Calu3 (cell line): ENCODE results near the gene SCO1. TPM values are rescaled to one million over a fixed set of nuclear protein-coding genes. Genes with fewer than 3 reads are reported as not detected.
A peak's percentile ranks its signal among the peaks of the same experiment; 100 is the strongest.
"Not testable (repeated sequence)": the region's sequence is repeated elsewhere in the genome, so short reads cannot be mapped to it uniquely, and the experiment has no call there.

Source experiments
- BruUV-seq: library from RNA; stranded (reverse); fragments of 400-500 nt; replicated peaks from 2 replicates; lab custom pipeline; 2021; lab: Mats Ljungman, UMichigan
- CTCF ChIA-PET: fragments of 300-600 bp; sonication (Branson Sonifier 250); formaldehyde crosslinking; loops from one replicate; lab custom pipeline; 2022; ENCODE audit warnings: antibody characterized with exemption; lab: Charles Lee
- DNase-seq: peaks from one replicate; pipeline ENCODE4 v3.0.0; 2022
- H3K27ac Mint-ChIP-seq: one replicate; pipeline ENCODE4 v1.8.0; 2022; ENCODE audit warnings: mixed read lengths; ENCODE audit not compliant: unreplicated experiment
- H3K27me3 Mint-ChIP-seq: one replicate; pipeline ENCODE4 v1.8.0; 2022; ENCODE audit warnings: mixed read lengths; ENCODE audit not compliant: unreplicated experiment
- H3K36me3 Mint-ChIP-seq: one replicate; pipeline ENCODE4 v1.8.0; 2022; ENCODE audit warnings: mild to moderate bottlenecking, moderate library complexity, mixed read lengths; ENCODE audit not compliant: insufficient read depth, unreplicated experiment
- H3K4me1 Mint-ChIP-seq: one replicate; pipeline ENCODE4 v1.8.0; 2022; ENCODE audit warnings: mild to moderate bottlenecking, low read depth, mixed read lengths; ENCODE audit not compliant: unreplicated experiment
- H3K4me3 Mint-ChIP-seq: one replicate; pipeline ENCODE4 v1.8.0; 2022; ENCODE audit warnings: mild to moderate bottlenecking, low read depth, moderate library complexity, mixed read lengths; ENCODE audit not compliant: unreplicated experiment
- H3K9me3 Mint-ChIP-seq: one replicate; pipeline ENCODE4 v1.8.0; 2022; ENCODE audit warnings: low read depth, mixed read lengths; ENCODE audit not compliant: unreplicated experiment
- intact Hi-C: fragments of 100-400 bp; cut with micrococcal nuclease; formaldehyde crosslinking; loops from one replicate; pipeline ENCODE4 v1.10.0; 2022; ENCODE audit not compliant: unreplicated experiment
- total RNA-seq: library from RNA; stranded (reverse); gene quantifications from 2 replicates; pipeline ENCODE4 v1.2.3, GENCODE V29; 2022
- TF ChIP-seq, protein P1 (sequence below): fragments of 200-600 bp; IDR thresholded peaks from one replicate; pipeline ENCODE4 v1.8.0; 2022; ENCODE audit warnings: antibody characterized with exemption; ENCODE audit not compliant: unreplicated experiment

SCO1 gene
- total RNA-seq, 1 experiment from 2014 or later, result 27.4 TPM

DNA sequence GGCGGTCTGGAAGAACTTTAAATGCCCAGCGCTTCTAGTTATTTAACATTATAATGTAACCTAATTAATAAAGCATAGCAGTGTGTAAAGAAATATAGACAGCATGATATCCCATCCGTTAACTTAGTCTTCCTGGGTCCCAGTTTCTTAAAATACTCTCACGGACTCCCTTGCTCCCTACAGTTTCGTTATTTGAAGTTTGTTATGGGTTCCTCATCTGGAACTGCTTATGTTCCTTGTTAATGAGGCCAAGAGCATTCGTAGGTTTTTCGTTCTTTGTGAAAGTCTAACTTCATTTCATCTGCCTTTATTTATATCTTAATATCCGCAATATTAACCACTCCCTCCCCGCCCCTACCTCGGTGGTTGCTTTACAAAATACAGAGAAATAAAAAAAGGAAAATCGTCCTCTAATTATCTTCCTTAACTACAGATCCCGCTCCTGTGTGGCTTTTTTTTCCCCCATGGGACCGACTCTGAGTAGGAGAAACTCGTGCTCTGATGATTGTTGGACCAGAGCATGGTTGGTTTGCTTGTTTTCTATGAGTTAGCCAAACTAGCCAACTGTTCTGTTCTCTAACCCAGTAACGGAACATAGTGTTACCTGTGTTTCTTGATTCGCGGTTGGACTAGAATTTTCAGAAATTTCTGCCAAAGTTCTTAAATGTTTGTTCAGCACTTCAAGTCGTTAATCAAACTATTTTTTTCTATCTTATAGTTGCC lies 924 bp upstream of the SCO1 start:
- H3K27me3 Mint-ChIP-seq, result no peaks in the 10 kb centered on the region
- no peaks in the 10 kb centered on the region for H3K9me3 Mint-ChIP-seq
- BruUV-seq, result TSS peak; percentile 57
- DNase-seq, result no peak
- H3K4me1 Mint-ChIP-seq, result no peaks in the 10 kb centered on the region
- peaks cover 28% of the 10 kb centered on the region for H3K36me3 Mint-ChIP-seq
- CTCF ChIA-PET, result no interaction called here
- H3K27ac Mint-ChIP-seq, result no peak overlapping the region
- TF ChIP-seq, protein P1, sequence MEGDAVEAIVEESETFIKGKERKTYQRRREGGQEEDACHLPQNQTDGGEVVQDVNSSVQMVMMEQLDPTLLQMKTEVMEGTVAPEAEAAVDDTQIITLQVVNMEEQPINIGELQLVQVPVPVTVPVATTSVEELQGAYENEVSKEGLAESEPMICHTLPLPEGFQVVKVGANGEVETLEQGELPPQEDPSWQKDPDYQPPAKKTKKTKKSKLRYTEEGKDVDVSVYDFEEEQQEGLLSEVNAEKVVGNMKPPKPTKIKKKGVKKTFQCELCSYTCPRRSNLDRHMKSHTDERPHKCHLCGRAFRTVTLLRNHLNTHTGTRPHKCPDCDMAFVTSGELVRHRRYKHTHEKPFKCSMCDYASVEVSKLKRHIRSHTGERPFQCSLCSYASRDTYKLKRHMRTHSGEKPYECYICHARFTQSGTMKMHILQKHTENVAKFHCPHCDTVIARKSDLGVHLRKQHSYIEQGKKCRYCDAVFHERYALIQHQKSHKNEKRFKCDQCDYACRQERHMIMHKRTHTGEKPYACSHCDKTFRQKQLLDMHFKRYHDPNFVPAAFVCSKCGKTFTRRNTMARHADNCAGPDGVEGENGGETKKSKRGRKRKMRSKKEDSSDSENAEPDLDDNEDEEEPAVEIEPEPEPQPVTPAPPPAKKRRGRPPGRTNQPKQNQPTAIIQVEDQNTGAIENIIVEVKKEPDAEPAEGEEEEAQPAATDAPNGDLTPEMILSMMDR, result no peak
- peak overlapping the region; percentile 74 for H3K4me3 Mint-ChIP-seq
- intact Hi-C loops, result no loop called here

GRCh38 chr17:10695875-10696407 lies 1.4 kb downstream of the SCO1 start:
- Mint-ChIP-seq H3K4me3 (peak overlapping the region; percentile 74), H3K36me3 (peaks cover 28% of the 10 kb centered on the region)
- H3K9me3 Mint-ChIP-seq, H3K4me1 Mint-ChIP-seq, CTCF ChIA-PET, DNase-seq, H3K27me3 Mint-ChIP-seq, H3K27ac Mint-ChIP-seq, intact Hi-C loops, BruUV-seq: not testable (repeated sequence)

GRCh38 chr17:10687499-10687898 lies 9.8 kb downstream of the SCO1 start:
- CTCF ChIA-PET, result no interaction called here
- no peaks in the 10 kb centered on the region for H3K9me3 Mint-ChIP-seq
- H3K4me1 Mint-ChIP-seq, result no peaks in the 10 kb centered on the region
- H3K36me3 Mint-ChIP-seq, result peaks cover 10% of the 10 kb centered on the region
- TF ChIP-seq, protein P1, result no peak
- no peak overlapping the region for H3K27ac Mint-ChIP-seq
- intact Hi-C loops, result no loop called here
- DNase-seq, result no peak
- BruUV-seq, result no TSS peak
- no peaks in the 10 kb centered on the region for H3K27me3 Mint-ChIP-seq
- no peak overlapping the region for H3K4me3 Mint-ChIP-seq

- Mint-ChIP-seq H3K27ac (no peak overlapping the region), H3K27me3 (no peaks in the 10 kb centered on the region), H3K36me3 (peaks cover 10% of the 10 kb centered on the region), H3K9me3 (no peaks in the 10 kb centered on the region), H3K4me3 (no peak overlapping the region), H3K4me1 (no peaks in the 10 kb centered on the region)
- TF ChIP-seq, protein P1, result peak; percentile 17
- intact Hi-C loops, result no loop called here
- no peak for DNase-seq
- CTCF ChIA-PET, result interaction anchor here (0.6 to 1.6 kb wide), 2 partner anchors 37 to 987 kb away, joined by 3 to 5 read pairs; no protein-coding TSS in a partner anchor
- no TSS peak for BruUV-seq
Observed at GRCh38 chr17:10683853-10684252, 13.5 kb downstream of the SCO1 start.
